T-helper 1 cell (primary cell): ENCODE data around the gene NOMO2.
"Not testable (repeated sequence)": the region's sequence is repeated elsewhere in the genome, so short reads cannot be mapped to it uniquely, and the experiment has no call there.

Source experiments
- DNase-seq, 5 donors: peaks; one replicate each; pipeline ENCODE4 v3.0.0-alpha.2; 2012 to 2020

The NOMO2 gene

DNA sequence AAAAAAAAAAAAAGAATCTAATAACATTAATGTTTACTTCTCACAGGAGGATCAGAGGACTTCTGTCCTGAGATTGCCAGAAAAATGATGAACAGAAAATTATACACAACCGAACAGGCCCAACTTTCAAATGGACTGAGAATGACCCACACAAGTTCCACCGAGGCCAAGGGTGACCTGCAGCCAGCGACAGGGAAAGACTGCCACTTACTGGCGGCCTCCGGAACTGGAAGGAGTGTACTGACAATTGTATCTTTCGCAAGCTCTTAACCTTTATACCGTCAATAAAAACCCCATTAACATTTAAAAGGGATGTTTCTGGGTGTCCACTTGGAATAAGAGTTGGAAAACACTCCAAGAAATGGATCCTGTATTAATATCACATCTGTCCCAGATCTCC is 63.5 kb downstream of the NOMO2 start:
- DNase-seq, result not testable (repeated sequence)

DNA sequence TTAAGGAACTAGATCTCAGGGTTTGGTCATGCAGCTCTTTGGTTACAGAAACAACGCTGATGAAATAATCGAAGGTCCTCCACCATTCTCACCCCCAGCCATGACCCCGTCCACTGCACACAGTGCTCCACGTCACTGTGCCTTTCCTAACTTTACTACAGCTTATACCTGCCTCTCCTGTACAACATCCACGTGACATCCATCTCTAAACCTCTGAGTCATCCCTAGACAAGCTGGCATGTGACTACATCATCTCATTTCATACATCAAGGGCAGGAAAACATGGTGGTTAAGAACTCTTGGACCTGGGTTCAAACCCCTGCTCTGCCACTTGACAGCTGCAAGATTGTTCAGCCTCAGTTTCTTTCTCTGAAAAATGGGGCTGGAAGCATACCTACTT is 64.9 kb downstream of the NOMO2 start:
- not testable (repeated sequence) for DNase-seq

- DNase-seq, result not testable (repeated sequence)
These were observed 69.6 kb downstream of the NOMO2 start for GRCh38 chr16:18492118-18492897.

GRCh38 chr16:18436025-18436424 is 125.9 kb downstream of the NOMO2 start:
- not testable (repeated sequence) for DNase-seq

- not testable (repeated sequence) for DNase-seq
These were observed 146.1 kb downstream of the NOMO2 start for GRCh38 chr16:18415827-18416226.

GRCh38 chr16:18409532-18410293 is 152.2 kb downstream of the NOMO2 start:
- DNase-seq, result not testable (repeated sequence)

DNA sequence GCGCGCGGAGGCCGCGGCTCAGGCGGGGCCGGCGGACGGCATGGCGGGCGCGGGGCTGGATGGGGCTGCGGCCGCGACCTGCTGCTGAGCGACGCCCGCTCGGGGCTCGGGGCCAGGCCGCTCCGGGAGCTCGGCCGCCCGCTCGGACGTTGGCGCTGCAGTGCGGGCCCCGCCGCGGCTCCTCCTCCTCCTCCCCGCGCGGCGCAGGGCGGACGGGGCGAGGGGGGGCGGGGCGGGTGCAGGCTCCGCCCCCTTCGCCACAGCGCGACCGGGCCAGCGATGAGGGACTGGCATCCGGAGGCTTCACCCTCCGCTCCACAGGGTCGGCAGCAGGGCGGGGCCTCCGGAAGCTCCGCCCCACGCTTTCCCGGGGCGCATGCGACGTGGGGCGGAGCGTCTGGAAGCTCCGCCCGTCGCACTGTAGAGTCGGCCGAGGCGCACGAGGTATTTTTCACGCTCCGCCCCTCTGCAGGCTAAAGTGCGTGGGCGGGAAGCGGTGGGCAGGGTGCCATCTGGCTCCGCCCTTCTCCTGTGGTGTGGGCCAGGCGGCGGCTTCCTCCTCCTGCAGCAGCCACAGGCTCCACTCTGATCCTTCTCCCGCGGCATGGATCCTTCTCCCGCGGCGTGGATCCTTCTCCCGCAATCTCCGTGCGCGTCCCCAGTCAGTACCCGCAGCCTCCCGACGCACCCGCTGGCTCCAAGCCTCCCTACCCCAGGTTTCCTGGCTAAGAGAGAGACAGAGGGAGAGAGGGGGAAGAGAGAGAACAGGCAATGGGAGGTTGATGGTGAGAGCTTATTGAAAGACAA is 159.8 kb downstream of the NOMO2 start:
- not testable (repeated sequence) for DNase-seq

- not testable (repeated sequence) for DNase-seq
These were observed 160.7 kb downstream of the NOMO2 start for GRCh38 chr16:18401159-18401558.

- DNase-seq, result not testable (repeated sequence)
These were observed 167.5 kb downstream of the NOMO2 start for GRCh38 chr16:18394363-18394762.

- DNase-seq, result not testable (repeated sequence)
These were observed 174.1 kb downstream of the NOMO2 start for GRCh38 chr16:18387767-18388166.

GRCh38 chr16:18386517-18386916 is 175.4 kb downstream of the NOMO2 start:
- not testable (repeated sequence) for DNase-seq

DNA sequence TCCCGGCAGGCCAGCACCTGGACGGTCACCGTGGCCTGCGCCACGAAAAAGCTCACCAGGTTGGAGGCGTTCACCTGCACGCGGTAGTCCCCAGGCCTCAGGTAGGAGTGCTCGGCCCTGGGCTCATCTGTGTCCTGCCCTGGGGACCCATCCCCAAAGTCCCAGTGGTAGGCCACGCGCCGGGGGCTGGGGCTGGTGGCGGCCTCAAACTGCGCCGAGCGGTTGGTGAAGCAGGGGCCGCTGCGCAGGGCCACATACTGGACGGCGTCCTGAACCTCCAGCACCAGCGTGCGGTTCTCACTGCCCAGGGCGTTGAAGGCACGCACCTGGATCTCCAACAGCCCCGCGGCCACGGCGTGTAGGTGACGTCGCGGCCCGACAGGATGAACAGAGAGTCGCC is 176.6 kb downstream of the NOMO2 start:
- not testable (repeated sequence) for DNase-seq

- DNase-seq, result not testable (repeated sequence)
These were observed 177.0 kb downstream of the NOMO2 start for GRCh38 chr16:18384869-18385268.

DNA sequence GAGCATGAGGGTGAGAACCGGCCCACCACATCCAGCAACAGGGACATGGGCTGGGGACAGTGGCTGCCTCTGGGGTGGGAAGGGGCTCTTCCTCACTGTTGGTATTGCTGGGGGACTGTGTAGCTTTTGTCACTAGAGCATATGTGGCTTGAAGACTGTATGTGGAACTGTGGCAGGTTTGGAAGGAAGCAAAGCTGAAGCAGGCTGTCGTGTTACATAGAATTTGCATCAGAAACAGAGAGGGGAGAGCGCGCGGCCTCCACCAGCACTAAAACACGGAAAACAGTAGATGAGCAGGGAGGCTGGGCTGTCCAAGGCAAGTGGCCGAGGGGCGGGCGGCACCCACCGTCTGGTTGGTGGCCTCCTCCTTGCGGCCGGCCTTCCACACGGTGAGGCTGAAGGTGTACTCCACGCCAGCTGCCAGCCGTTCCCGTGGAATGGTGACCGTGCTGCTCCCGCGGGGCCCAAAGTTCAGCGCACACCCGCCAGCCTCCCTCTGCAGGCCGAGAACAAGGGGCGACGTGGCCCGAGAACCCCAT is 177.7 kb downstream of the NOMO2 start:
- not testable (repeated sequence) for DNase-seq

- DNase-seq, result not testable (repeated sequence)
These were observed 179.2 kb downstream of the NOMO2 start for GRCh38 chr16:18382696-18383095.
